GM18909 (cell line): ENCODE measurements around the gene ADAMTSL3.
A peak's percentile ranks its signal among the peaks of the same experiment; 100 is the strongest.

Experiments used
- ATAC-seq: cut with Tn5 transposase; IDR thresholded peaks from one replicate; pipeline ENCODE4 v1.9.1; 2021; ENCODE audit warnings: mild to moderate bottlenecking; ENCODE audit not compliant: unreplicated experiment, poor library complexity

Gene ADAMTSL3

GRCh38 chr15:83858820-83859505 is 205.0 kb downstream of the ADAMTSL3 start:
- no peak for ATAC-seq

GRCh38 chr15:83866692-83867091 is 212.8 kb downstream of the ADAMTSL3 start:
- no peak for ATAC-seq

- no peak for ATAC-seq
These were observed 215.4 kb downstream of the ADAMTSL3 start for GRCh38 chr15:83869341-83869740.

- ATAC-seq = peak; percentile 71
These were observed 218.1 kb downstream of the ADAMTSL3 start for GRCh38 chr15:83871808-83872559.

- ATAC-seq = no peak
These were observed 220.0 kb downstream of the ADAMTSL3 start for GRCh38 chr15:83873966-83874365.

- ATAC-seq = no peak
These were observed 226.6 kb downstream of the ADAMTSL3 start for GRCh38 chr15:83880529-83880928.

GRCh38 chr15:83881156-83881555 is 227.2 kb downstream of the ADAMTSL3 start:
- no peak for ATAC-seq

- no peak for ATAC-seq
These were observed 232.4 kb downstream of the ADAMTSL3 start for GRCh38 chr15:83886321-83886720.

- no peak for ATAC-seq
These were observed 233.5 kb downstream of the ADAMTSL3 start for GRCh38 chr15:83887404-83887803.

GRCh38 chr15:83887961-83888360 is 234.0 kb downstream of the ADAMTSL3 start:
- no peak for ATAC-seq

- no peak for ATAC-seq
These were observed 236.1 kb downstream of the ADAMTSL3 start for GRCh38 chr15:83889995-83890394.

GRCh38 chr15:83890587-83890986 is 236.7 kb downstream of the ADAMTSL3 start:
- no peak for ATAC-seq

GRCh38 chr15:83892498-83892897 is 238.6 kb downstream of the ADAMTSL3 start:
- no peak for ATAC-seq

- no peak for ATAC-seq
These were observed 239.4 kb downstream of the ADAMTSL3 start for GRCh38 chr15:83893308-83893707.

- no peak for ATAC-seq
These were observed 243.1 kb downstream of the ADAMTSL3 start for GRCh38 chr15:83897037-83897436.

GRCh38 chr15:83898361-83898760 is 244.4 kb downstream of the ADAMTSL3 start:
- no peak for ATAC-seq

- no peak for ATAC-seq
These were observed 245.7 kb downstream of the ADAMTSL3 start for GRCh38 chr15:83899670-83900069.

- ATAC-seq = no peak
These were observed 250.5 kb downstream of the ADAMTSL3 start for GRCh38 chr15:83904107-83905040.

- ATAC-seq = no peak
These were observed 251.8 kb downstream of the ADAMTSL3 start for GRCh38 chr15:83905556-83906273.

GRCh38 chr15:83911345-83911744 is 257.4 kb downstream of the ADAMTSL3 start:
- no peak for ATAC-seq
